Fibroblast of skin of scalp (primary cell): ENCODE data around the gene RTTN.
"Not testable (repeated sequence)": the region's sequence is repeated elsewhere in the genome, so short reads cannot be mapped to it uniquely, and the experiment has no call there.

Experiments used
- DNase-seq: peaks from one replicate; pipeline ENCODE4 v3.0.0-alpha.2; 2013

The RTTN gene

GRCh38 chr18:70151614-70152013 lies 53.9 kb downstream of the RTTN start:
- no peak for DNase-seq

- no peak for DNase-seq
Measured at GRCh38 chr18:70149616-70150301, 55.7 kb downstream of the RTTN start.

- DNase-seq, result no peak
Measured at GRCh38 chr18:70149156-70149555, 56.3 kb downstream of the RTTN start.

GRCh38 chr18:70148039-70148938 lies 57.2 kb downstream of the RTTN start:
- no peak for DNase-seq

- DNase-seq, result no peak
Measured at GRCh38 chr18:70146174-70146573, 59.3 kb downstream of the RTTN start.

- DNase-seq, result no peak
Measured at GRCh38 chr18:70142001-70142400, 63.5 kb downstream of the RTTN start.

GRCh38 chr18:70139138-70139537 lies 66.3 kb downstream of the RTTN start:
- DNase-seq, result no peak

- DNase-seq, result no peak
Measured at GRCh38 chr18:70135604-70136003, 69.9 kb downstream of the RTTN start.

GRCh38 chr18:70132999-70133398 lies 72.5 kb downstream of the RTTN start:
- DNase-seq, result peak; percentile 93

GRCh38 chr18:70128271-70128670 lies 77.2 kb downstream of the RTTN start:
- DNase-seq, result no peak

GRCh38 chr18:70127359-70127758 lies 78.1 kb downstream of the RTTN start:
- DNase-seq, result no peak

- no peak for DNase-seq
Measured at GRCh38 chr18:70126832-70127231, 78.7 kb downstream of the RTTN start.

GRCh38 chr18:70124139-70124538 lies 81.3 kb downstream of the RTTN start:
- no peak for DNase-seq

- DNase-seq, result no peak
Measured at GRCh38 chr18:70121842-70122241, 83.6 kb downstream of the RTTN start.

- no peak for DNase-seq
Measured at GRCh38 chr18:70116949-70117348, 88.5 kb downstream of the RTTN start.

GRCh38 chr18:70113511-70113910 lies 92.0 kb downstream of the RTTN start:
- DNase-seq, result no peak

- no peak for DNase-seq
Measured at GRCh38 chr18:70110678-70111077, 94.8 kb downstream of the RTTN start.

GRCh38 chr18:70107091-70107490 lies 98.4 kb downstream of the RTTN start:
- no peak for DNase-seq

GRCh38 chr18:70102854-70103253 lies 102.6 kb downstream of the RTTN start:
- DNase-seq, result not testable (repeated sequence)

GRCh38 chr18:70089858-70090257 lies 115.6 kb downstream of the RTTN start:
- no peak for DNase-seq

GRCh38 chr18:70086085-70086484 lies 119.4 kb downstream of the RTTN start:
- no peak for DNase-seq

GRCh38 chr18:70085641-70086040 lies 119.8 kb downstream of the RTTN start:
- DNase-seq, result no peak

GRCh38 chr18:70082430-70082829 lies 123.1 kb downstream of the RTTN start:
- DNase-seq, result no peak

GRCh38 chr18:70078106-70078505 lies 127.4 kb downstream of the RTTN start:
- no peak for DNase-seq
